ENCODE measurements around the gene BLTP3A.
"Not testable (repeated sequence)": the region's sequence is repeated elsewhere in the genome, so short reads cannot be mapped to it uniquely, and the experiment has no call there.

The BLTP3A gene, protein sequence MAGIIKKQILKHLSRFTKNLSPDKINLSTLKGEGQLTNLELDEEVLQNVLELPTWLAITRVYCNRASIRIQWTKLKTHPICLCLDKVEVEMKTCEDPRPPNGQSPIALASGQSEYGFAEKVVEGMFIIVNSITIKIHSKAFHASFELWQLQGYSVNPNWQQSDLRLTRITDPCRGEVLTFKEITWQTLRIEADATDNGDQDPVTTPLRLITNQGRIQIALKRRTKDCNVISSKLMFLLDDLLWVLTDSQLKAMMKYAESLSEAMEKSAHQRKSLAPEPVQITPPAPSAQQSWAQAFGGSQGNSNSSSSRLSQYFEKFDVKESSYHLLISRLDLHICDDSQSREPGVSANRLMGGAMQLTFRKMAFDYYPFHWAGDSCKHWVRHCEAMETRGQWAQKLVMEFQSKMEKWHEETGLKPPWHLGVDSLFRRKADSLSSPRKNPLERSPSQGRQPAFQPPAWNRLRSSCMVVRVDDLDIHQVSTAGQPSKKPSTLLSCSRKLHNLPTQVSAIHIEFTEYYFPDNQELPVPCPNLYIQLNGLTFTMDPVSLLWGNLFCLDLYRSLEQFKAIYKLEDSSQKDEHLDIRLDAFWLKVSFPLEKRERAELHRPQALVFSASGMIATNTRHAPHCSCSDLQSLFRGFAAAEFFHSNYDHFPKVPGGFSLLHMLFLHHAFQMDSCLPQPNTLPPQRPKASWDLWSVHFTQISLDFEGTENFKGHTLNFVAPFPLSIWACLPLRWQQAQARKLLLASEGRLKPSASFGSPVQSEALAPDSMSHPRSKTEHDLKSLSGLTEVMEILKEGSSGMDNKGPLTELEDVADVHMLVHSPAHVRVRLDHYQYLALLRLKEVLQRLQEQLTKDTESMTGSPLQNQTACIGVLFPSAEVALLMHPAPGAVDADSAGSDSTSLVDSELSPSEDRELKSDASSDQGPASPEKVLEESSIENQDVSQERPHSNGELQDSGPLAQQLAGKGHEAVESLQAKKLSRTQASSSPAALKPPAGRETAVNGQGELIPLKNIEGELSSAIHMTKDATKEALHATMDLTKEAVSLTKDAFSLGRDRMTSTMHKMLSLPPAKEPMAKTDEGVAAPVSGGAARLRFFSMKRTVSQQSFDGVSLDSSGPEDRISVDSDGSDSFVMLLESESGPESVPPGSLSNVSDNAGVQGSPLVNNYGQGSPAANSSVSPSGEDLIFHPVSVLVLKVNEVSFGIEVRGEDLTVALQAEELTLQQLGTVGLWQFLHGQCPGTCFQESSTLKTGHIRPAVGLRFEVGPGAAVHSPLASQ (N-terminal part only)

DNA sequence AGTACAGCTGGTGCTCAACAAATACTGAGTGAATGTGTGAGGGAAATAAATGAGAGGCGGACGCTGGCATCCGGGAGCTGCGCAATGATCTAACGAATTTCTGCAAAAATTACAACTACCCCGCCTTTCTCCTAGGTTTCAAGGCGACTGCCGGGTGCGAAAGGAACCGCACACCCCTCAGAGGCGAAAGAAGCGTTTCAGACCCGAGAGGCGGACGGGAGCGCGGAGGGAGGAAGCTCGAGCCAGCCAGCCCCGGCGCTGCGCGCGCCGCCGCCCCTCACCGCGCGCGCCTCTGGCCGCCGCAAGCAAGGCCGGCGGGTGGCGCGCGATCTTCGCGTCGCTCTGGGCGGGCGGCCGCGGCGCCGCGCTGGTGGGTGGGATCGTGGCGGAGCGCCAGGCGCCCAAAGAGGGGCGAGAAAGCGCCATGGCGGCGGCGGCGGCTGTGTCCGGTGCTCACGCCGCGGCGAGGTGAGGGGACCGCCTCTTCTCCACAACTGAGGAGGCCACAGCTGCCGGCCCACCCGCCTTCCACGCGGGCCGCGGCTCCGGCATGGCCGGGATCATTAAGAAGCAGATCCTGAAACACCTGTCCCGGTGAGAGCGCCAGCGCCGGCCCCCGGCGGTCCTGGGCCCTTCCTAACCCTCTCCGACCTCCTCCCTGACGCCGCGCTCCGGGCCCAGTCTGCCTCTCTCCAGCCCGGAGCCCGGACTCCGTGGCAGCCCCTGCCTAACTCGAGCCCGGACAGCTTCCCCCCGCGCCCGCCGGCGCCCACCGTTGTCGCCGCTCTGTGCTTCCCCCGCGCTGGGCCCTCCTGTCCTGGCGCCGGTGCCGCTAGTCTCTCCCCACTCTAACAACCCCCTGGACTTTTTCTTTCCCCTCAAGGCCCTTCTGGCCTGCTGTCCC lies at the start of gene BLTP3A:
TSS of gene BLTP3A (plus strand) at position 383 of the 904 bp plus-strand sequence. CDS start at position 551, 168 bp downstream.
- peak; percentile 64 for DNase-seq (ENCODE audit: low spot score)

DNA sequence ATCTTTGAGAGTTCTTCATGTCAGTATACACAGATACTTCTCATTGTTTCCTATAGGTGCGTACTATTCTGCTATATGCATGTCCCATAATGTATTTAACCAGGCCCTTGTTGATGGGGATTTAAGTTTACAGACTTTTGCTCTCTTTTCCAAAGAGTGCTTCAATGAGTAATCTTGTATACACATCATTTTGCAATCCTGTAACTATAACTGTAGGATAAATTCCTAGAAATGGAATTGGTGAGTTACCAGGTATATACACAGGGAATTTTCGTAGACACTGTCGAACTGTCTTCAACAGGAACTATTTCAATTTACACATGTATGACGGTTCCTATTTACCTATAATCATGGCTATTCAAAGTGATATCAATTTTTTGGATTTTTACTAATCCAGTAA lies 49.8 kb upstream of the BLTP3A start:
- no peak for DNase-seq (ENCODE audit: low spot score)

DNA sequence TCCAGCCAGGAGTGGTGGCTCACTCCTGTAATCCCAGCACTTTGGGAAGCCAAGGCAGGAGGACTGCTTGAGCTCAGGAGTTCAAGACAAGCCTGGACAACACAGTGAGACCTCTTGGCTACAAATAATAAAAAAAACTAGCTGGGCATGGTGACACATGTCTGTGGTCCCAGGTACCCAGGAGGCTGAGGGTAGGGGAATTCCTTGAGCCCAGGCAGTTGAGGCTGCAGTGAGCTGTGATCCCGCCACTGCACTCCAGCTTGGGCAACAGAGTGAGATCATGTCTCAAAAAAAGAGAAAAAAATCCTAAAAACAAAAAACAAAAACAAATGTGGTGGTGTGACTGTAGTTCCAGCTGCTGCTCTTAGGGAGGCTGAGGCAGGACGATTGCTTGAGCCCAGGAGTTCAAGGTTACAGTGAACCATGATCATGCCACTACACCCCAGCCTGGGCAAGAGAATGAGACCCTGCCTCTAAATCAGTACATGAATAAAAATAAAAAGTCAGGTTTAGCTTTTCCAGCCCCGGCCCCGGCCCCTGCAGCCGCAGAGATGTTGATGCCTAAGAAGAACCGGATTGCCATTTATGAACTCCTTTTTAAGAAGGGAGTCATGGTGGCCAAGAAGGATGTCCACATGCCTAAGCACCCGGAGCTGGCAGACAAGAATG lies 48.1 kb upstream of the BLTP3A start:
- DNase-seq (ENCODE audit: low spot score): no peak

DNA sequence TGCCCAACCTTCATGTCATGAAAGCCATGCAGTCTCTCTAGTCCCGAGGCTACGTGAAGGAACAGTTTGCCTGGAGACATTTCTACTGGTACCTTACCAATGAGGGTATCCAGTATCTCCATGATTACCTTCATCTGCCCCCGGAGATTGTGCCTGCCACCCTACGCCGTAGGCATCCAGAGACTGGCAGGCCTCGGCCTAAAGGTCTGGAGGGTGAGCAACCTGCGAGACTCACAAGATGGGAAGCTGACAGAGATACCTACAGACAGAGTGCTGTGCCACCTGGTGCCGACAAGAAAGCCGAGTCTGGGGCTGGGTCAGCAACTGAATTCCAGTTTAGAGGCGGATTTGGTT lies 47.6 kb upstream of the BLTP3A start:
- not testable (repeated sequence) for DNase-seq (ENCODE audit: low spot score)

DNA sequence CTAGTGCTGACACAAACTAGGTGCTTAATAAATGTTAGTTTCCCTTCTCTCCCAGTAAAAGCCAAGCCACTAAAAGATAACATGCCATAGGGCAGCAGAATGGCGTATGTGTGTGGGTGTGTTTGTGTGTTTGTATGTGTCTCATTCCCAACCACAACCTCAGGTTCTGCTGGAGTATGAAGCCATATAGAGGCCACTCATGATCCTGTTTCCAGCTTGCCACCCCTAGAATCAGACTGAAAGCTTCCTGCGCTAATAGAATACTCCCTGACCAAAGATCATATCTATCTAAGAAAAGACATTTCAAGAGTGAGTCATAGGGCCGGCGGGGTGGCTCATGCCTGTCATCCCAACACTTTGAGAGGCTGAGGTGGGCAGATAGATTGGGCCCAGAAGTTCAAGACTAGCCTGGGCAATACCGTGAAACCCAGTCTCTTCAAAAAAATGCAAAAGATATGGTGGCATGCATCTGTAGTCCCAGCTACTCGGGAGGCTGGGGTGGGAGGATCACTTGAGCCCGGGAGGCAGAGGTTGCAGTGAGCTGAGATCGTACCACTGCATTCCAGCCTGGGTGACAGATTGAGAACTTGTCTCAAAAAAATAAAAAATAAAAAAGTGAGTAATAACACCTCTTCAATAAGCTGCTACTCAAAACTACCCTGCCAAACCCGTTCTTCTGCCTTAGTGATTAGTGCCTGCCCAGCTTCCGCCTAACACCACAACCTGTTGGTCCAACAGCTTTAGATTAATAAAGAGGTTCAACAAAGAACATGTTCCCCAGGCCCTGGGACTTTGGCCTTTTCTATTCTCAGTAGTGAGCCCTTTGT lies 46.4 kb upstream of the BLTP3A start:
- DNase-seq (ENCODE audit: low spot score): no peak

DNA sequence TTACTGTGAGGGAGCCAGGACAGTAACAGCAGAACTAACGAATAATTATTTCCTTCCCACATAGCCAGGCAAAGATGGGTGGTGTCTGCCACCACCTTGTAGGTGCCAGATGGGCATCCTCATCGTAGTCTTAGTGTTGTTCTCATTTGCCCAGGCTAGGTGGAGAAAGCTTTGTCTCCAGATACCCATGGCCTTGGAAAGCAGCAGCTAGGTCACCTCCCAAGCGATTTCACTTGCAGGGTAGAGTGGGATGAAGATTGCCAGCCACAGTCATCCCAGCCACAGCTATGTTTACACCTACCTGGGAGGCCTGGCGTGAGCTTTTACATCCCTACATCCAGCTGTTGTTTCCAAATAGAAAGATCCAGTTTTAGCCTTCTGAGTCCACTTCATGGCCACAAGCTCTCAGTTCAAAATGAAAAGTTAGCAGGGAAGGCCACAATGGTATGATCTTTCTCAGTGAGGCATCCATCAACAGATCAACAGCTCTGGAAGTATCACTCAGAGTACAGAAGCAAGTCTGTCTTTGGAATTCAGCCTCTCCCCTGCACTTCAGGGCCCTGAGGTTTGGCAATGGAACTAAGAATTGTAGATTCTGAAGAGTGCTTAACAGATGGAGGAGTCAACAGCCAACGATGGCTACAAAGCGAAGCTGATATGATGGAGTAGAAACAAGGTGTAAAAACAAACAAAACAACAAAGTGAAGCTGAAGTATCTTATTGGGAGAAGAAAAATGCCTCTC lies 45.6 kb upstream of the BLTP3A start:
- no peak for DNase-seq (ENCODE audit: low spot score)

DNA sequence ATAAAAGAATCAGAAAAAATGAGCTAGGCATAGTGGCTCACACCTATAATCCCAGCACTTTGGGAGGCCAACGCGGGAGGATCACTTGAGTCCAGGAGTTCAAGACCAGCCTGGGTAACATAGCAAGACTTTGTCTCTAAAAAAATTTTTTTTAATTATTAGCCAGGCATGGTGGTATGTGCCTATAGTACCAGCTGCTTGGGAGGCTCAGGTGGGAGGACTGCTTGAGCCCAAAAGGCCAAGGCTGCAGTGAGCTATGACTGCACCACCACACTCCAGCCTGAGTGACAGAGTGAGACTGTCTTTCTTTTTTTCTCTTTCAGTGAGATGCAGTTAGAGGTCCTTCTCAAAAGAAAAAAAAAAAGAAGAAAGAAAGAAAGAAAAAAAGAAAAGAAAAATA lies 43.1 kb upstream of the BLTP3A start:
- no peak for DNase-seq (ENCODE audit: low spot score)

DNA sequence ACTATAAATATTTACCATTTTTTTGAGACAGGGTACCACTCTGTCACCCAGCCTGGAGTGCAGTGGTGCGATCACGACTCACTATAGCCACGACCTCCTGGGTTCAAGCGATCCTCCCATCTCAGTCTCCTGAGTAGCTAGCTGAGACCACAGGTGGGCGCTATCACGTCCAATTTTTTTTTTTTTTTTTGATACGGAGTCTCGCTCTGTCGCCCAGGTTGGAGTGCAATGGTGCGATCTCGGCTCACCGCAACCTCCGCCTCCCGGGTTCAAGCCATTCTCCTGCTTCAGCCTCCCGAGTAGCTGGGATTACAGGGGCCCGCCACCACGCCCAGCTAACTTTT lies 35.4 kb upstream of the BLTP3A start:
- peak; percentile 8 for DNase-seq (ENCODE audit: low spot score)

DNA sequence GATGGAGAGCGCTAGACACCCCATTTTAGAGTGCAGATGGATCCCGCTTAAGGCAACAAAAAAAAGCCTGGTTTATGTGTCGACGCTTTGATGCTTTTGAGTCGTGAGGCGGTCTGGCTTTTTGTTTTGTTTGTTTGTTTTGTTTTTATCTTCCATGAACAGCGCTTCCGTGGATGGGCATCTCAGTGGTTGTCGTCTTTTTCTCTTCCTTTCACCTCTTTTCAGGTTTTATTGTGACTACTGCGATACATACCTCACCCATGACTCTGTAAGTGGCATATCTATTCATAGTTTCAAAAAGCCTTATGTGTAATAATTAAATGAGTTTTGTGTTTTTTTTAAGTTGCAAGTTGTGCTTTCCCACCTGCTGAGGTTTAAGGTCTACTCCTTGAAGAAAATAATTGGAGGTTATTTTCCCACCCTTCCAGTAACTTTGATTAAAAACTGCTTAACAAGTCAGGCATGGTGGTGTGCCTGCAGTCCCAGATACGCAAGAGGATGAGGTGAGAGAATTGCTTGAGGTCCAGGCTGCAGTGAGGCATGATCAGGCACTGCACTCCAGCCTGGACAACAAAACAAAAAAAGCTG lies 34.1 kb upstream of the BLTP3A start:
- no peak for DNase-seq (ENCODE audit: low spot score)

DNA sequence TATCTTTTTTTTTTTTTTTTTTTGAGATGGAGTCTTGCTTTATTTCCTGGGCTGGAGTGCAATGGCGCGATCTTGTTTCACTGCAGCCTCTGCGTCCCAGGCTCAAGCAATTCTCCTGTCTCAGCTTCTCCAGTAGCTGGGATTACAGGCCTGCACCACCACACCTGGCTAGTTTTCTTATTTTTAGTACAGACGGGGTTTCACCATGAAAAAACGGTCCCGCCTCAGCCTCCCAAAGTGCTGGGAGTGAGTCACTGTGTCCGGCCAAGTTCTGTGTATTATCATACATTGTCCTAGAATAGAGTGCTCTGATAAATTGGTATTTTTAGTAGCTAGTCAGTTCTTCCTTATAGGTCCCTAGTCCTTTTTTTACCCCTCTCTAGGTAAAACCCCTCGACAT lies 31.8 kb upstream of the BLTP3A start:
- no peak for DNase-seq (ENCODE audit: low spot score)

DNA sequence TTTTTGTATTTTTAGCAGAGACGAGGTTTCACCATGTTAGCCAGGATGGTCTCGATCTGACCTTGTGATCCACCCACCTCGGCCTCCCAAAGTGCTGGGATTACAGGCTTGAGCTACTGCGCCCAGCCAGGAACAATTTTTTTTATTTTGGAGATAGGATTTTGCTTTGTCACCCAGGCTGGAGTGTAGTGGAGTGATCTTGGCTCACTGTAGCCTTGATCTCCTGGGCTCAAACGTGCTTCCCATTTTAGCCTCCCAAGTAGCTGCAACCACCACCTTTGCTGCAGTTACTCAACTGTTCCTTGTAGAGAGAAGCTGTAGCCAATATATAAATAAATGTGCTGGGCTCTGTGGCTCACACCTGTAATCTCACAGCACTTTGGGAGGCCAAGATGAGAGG lies 30.2 kb upstream of the BLTP3A start:
- not testable (repeated sequence) for DNase-seq (ENCODE audit: low spot score)

DNA sequence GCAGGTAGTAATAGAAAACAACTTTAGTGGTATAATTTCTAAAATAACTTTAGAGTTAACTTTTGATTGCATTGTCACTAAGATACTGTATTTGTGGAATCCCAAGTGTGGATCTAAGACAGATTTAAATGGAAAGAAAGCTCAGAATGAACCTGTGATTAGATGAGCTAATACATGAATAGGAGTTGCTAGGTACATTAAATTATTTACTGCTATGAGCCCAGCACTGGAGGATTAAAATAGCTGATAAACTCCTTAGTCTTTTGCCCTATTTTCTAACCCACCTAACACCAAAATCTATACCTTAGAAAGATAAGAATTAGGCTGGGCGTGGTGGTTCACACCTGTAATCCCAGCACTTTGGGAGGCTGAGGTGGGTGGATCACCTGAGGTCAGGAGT lies 23.7 kb upstream of the BLTP3A start:
- DNase-seq (ENCODE audit: low spot score): no peak

DNA sequence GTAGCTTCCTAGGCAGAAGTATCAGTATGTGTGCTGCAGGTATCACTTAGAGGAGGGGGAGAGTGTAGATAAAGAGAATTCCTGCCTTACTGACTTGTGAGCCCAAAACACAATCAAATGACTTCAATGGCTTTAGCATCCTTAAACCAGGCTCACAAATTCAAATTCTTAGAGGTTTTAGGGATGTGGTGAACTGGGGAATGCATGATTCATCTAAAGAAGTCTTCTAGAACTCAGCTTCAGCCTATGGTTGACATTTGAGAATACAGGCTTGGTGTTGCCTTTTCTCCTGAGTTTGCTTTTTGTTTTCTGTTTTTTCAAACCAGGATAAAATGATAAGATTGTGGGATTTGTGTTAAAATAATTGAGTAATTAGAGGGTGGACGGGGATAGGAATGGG lies 20.2 kb upstream of the BLTP3A start:
- no peak for DNase-seq (ENCODE audit: low spot score)

DNA sequence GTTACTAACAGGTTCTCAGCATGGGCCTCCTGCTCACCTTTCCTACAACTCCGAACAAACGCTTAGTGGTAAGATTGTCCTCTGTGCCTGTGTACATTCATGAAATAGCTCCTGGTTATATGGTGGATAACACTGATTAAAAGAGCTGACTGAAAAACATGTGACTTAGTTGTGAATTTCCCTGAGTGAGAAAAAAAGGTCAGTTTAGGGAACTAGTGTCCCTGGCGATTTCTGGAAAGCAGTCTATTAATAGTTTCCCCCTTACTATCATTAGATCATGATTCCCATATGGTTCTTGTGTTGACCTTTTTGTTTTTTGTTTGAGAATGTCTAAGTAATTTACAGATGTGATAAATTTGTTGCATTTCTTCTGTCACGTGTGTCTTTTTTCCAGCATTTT lies 18.9 kb upstream of the BLTP3A start:
- no peak for DNase-seq (ENCODE audit: low spot score)

DNA sequence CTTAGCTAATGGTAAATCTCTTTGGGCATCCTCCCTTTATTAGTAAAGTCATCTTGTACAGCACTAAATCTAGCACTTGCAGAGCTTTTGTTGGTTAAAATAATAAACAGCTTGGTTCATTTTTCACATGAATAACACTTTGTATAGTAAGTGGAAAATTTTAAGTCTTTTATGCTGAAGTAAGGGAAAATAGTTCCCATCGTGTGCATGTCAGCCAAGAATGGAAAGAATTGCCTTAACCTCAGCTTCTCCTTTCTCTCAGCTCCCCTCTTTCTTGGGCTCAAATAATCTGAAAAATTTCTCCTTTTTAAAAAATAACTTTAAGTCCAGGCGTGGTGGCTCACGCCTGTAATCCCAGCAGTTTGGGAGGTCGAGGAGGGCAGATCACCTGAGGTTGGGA lies 18.0 kb upstream of the BLTP3A start:
- DNase-seq (ENCODE audit: low spot score): no peak

DNA sequence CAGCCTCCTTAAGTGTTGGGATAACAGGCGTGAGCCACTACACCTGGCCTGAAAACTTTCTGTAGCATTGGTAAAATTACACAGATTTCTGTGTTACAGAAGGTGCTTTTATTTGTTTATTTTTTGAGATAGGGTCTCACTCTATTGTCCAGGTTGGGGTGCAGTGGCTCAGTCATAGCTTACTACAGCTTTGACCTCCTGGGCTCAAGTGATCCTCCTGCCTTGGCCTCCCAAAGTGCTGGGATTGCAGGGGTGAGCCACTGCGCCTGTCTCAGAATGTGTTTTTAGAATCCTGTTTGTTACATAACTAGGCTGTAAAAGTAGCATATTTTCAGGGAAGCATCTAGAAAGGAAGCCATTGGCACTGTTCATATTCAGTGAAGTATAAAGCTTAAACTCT lies 16.9 kb upstream of the BLTP3A start:
- no peak for DNase-seq (ENCODE audit: low spot score)

DNA sequence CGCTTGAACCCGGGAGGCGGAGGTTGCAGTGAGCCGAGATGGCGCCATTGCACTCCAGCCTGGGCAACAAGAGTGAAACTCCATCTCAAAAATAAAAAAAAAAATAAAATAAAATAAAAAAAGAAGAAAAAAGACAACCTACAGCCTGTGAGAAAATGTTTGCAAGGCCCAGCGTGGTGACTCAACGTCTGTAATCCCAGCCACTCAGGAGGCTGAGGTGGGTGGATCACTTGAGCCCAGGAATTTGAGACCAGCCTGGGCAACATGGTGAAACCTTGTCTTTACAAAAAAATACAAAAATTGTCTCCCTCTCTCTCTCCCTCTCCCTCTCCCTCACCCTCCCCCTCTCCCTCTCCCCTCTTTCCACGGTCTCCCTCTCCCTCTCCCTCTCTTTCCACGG lies 6.5 kb upstream of the BLTP3A start:
- not testable (repeated sequence) for DNase-seq (ENCODE audit: low spot score)

DNA sequence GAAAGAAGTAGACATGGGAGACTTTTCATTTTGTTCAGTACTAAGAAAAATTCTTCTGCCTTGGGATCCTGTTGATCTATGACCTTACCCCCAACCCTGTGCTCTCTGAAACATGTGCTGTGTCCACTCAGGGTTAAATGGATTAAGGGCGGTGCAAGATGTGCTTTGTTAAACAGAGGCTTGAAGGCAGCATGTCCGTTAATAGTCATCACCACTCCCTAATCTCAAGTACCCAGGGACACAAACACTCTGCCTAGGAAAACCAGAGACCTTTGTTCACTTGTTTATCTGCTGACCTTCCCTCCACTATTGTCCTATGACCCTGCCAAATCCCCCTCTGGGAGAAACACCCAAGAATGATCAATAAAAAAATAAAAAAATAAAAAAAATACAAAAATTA lies 4.7 kb upstream of the BLTP3A start:
- not testable (repeated sequence) for DNase-seq (ENCODE audit: low spot score)

DNA sequence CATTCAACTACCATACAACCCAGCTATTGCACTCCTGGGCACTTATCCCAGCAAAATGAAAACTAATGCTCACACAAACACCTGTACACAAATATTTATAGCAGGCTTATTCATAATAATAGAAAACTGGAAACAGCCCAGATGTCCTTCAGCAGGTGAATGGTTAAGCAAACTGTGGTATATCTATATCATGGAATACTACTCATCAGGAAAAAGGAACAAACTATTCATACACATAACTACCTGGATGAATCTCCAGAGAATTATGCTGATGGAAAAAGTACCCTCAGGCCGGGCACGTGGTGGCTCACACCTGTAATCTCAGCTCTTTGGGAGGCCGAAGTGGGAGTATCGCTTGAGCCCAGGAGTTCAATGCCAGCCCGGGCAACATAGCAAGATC lies 3.8 kb upstream of the BLTP3A start:
- no peak for DNase-seq (ENCODE audit: low spot score)

Measured in cerebellar cortex (tissue), 1 donor.